Neutrophil (primary cell): ENCODE results near the gene LRRD1.
"Not testable (repeated sequence)": the region's sequence is repeated elsewhere in the genome, so short reads cannot be mapped to it uniquely, and the experiment has no call there.

Source experiments
- H3K27ac ChIP-seq: fragments of 200-600 bp; sonication (generic); 2 replicates; pipeline ENCODE4 v1.5.1; 2016; ENCODE audit warnings: mild to moderate bottlenecking, moderate library complexity
- H3K27me3 ChIP-seq: fragments of 200-600 bp; sonication (generic); 2 replicates; pipeline ENCODE4 v1.6.0; 2016; ENCODE audit warnings: mild to moderate bottlenecking
- H3K36me3 ChIP-seq: fragments of 200-600 bp; sonication (generic); 2 replicates; pipeline ENCODE4 v1.5.1; 2017
- H3K4me1 ChIP-seq, 2 experiments: fragments of 200-600 bp in 1 of 2; sonication (generic) in 1 of 2; 1 replicate in 1 of 2; 2 replicates in 1 of 2; pipeline versions ENCODE4 v1.5.1 to v1.6.1; 2013 to 2016; ENCODE audit warnings: low read depth in 1 of 2, low read length in 1 of 2, mild to moderate bottlenecking in 1 of 2, moderate library complexity in 1 of 2; ENCODE audit not compliant: control insufficient read depth in 1 of 2, insufficient read depth in 1 of 2
- H3K4me3 ChIP-seq, 2 experiments: fragments of 200-600 bp in 1 of 2; sonication (generic) in 1 of 2; 1 replicate in 1 of 2; 2 replicates in 1 of 2; pipeline ENCODE4 v1.5.1; 2013 to 2016; ENCODE audit warnings: low read depth in 1 of 2, low read length in 1 of 2, mild to moderate bottlenecking in 1 of 2, moderate library complexity in 1 of 2
- H3K9me3 ChIP-seq: fragments of 200-600 bp; sonication (generic); 2 replicates; pipeline ENCODE4 v1.5.1; 2016
- TF ChIP-seq, protein P1 (sequence below): fragments of 200-600 bp; sonication (generic); IDR thresholded peaks from 2 replicates; pipeline ENCODE4 v1.5.1; 2016; ENCODE audit warnings: antibody characterized with exemption

LRRD1 gene

GRCh38 chr7:92206672-92207071 is 27.7 kb upstream of the LRRD1 start:
- Histone ChIP-seq H3K9me3 (no peaks in the 10 kb centered on the region), H3K36me3 (peaks cover 50% of the 10 kb centered on the region)
- TF ChIP-seq, protein P1, sequence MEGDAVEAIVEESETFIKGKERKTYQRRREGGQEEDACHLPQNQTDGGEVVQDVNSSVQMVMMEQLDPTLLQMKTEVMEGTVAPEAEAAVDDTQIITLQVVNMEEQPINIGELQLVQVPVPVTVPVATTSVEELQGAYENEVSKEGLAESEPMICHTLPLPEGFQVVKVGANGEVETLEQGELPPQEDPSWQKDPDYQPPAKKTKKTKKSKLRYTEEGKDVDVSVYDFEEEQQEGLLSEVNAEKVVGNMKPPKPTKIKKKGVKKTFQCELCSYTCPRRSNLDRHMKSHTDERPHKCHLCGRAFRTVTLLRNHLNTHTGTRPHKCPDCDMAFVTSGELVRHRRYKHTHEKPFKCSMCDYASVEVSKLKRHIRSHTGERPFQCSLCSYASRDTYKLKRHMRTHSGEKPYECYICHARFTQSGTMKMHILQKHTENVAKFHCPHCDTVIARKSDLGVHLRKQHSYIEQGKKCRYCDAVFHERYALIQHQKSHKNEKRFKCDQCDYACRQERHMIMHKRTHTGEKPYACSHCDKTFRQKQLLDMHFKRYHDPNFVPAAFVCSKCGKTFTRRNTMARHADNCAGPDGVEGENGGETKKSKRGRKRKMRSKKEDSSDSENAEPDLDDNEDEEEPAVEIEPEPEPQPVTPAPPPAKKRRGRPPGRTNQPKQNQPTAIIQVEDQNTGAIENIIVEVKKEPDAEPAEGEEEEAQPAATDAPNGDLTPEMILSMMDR = no peak

GRCh38 chr7:92205987-92206386 is 27.0 kb upstream of the LRRD1 start:
- Histone ChIP-seq H3K27me3 (no peaks in the 10 kb centered on the region), H3K4me3 (no peak overlapping the region), H3K4me1 (no peaks in the 10 kb centered on the region), H3K27ac (no peak overlapping the region), H3K9me3 (no peaks in the 10 kb centered on the region), H3K36me3 (peaks cover 49% of the 10 kb centered on the region)
- TF ChIP-seq, protein P1 = no peak

More at GRCh38 chr7:92206672-92207071, 27.7 kb upstream of the LRRD1 start:
- H3K27ac ChIP-seq = no peak overlapping the region
- H3K4me1 ChIP-seq = no peaks in the 10 kb centered on the region
- no peaks in the 10 kb centered on the region for H3K27me3 ChIP-seq
- no peak overlapping the region for H3K4me3 ChIP-seq

DNA sequence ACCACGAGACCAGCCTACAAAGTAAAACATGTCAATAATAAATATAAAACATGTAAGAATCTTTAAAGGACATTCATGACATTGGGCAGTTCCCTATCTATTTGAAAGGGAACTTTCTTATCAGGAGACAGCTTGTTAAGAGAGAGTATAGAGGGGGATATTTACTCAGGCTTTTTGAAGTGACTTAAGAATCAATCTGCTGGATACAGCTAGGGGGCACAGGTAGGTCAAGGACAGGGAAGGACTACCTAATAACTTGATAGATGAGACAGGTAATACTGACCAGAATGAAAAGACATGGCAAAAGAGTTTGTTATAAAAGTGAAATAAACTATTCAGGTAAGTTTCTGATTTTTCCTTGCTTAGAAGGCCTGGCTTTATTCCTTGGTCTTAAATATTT is 21.8 kb upstream of the LRRD1 start:
- Histone ChIP-seq H3K36me3 (peaks cover 73% of the 10 kb centered on the region), H3K27me3 (no peaks in the 10 kb centered on the region), H3K4me3 (no peak overlapping the region), H3K9me3 (no peaks in the 10 kb centered on the region), H3K27ac (no peak overlapping the region), H3K4me1 (no peaks in the 10 kb centered on the region)
- TF ChIP-seq, protein P1 = no peak

- peaks cover 6% of the 10 kb centered on the region for H3K36me3 ChIP-seq
Measured at GRCh38 chr7:92192326-92192725, 13.4 kb upstream of the LRRD1 start.

DNA sequence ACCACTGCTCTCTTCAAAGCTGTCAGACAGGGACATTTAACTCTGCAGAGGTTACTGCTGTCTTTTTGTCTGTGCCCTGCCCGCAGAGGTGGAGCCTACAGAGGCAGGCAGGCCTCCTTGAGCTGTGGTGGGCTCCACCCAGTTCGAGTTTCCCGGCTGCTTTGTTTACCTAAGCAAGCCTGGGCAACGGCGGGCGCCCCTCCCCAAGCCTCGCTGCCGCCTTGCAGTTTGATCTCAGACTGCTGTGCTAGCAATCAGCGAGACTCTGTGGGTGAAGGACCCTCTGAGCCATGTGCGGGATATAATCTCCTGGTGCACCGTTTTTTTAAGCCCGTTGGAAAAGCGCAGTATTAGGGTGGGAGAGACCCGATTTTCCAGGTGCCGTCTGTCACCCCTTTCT is 10.3 kb upstream of the LRRD1 start:
- H3K27ac ChIP-seq, H3K27me3 ChIP-seq, H3K36me3 ChIP-seq, H3K4me1 ChIP-seq, H3K9me3 ChIP-seq, H3K4me3 ChIP-seq: not testable (repeated sequence)

More at GRCh38 chr7:92192326-92192725, 13.4 kb upstream of the LRRD1 start:
- TF ChIP-seq, protein P1 = no peak
- Histone ChIP-seq H3K27me3 (no peaks in the 10 kb centered on the region), H3K4me1 (no peaks in the 10 kb centered on the region), H3K4me3 (no peak overlapping the region), H3K27ac (no peak overlapping the region), H3K9me3 (no peaks in the 10 kb centered on the region)

DNA sequence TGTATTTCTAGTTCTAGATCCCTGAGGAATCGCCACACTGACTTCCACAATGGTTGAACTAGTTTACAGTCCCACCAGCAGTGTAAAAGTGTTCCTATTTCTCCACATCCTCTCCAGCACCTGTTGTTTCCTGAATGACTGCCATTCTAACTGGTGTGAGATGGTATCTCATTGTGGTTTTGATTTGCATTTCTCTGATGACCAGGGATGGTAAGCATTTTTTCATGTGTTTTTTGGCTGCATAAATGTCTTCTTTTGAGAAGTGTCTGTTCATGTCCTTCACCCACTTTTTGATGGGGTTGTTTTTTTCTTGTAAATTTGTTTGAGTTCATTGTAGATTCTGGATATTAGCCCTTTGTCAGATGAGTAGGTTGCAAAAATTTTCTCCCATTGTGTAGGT is 5.4 kb upstream of the LRRD1 start:
- not testable (repeated sequence) for H3K27ac ChIP-seq, H3K4me1 ChIP-seq, H3K36me3 ChIP-seq, H3K9me3 ChIP-seq, H3K4me3 ChIP-seq
- H3K27me3 ChIP-seq = peaks cover 28% of the 10 kb centered on the region

DNA sequence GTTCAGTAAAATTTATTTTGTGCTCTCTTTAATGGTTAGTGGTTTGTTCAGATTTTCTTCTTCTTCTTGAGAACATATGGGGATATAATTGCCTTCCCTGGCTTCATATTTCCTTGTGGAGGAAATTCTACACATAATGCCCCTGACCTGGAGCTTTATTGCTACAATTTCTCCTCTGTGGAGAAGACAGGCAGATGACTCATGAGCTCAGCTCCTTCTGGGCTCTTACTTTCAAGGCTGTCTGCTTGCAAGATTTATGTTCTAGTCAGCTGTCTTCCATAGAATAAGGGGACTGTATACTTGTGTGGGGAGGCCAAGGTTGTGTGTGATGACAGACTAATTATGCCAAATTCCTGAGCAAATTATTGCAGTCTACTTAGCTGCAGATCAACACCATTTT is 1.6 kb downstream of the LRRD1 start:
- Histone ChIP-seq H3K4me3 (no peak overlapping the region), H3K9me3 (no peaks in the 10 kb centered on the region), H3K4me1 (peaks cover 9 to 11% of the 10 kb centered on the region in 2 experiments), H3K36me3 (no peaks in the 10 kb centered on the region), H3K27ac (no peak overlapping the region), H3K27me3 (peaks cover 67% of the 10 kb centered on the region)
- TF ChIP-seq, protein P1 = no peak

DNA sequence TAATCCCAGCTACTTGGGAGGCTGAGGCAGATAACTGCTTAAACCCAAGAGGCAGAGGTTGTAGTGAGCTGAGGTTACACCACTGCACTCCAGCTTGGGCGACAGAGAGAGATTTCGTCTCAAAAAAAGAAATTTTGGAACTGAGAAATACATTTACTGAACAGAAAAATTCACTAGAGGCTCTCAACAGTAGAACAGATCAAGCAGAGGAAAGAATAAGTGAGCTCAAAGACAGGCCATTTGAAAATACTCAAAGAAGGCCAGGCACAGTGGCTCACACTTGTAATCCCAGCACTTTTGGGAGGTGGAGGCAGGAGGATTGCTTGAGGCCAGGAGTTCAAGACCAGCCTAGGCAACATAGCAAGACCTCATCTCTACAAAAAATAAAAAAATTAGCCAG is 9.4 kb downstream of the LRRD1 start:
- not testable (repeated sequence) for H3K4me3 ChIP-seq, H3K9me3 ChIP-seq, H3K27me3 ChIP-seq, H3K27ac ChIP-seq, H3K4me1 ChIP-seq, H3K36me3 ChIP-seq
